Activated effector memory CD4-positive, alpha-beta T cell treated with anti-CD3 and anti-CD28 coated beads, Interleukin-2, amount 50 U/mL, for 16 hours (primary cell): ENCODE results near the gene NRG2.

Source experiments
- DNase-seq: peaks from one replicate; pipeline ENCODE4 v3.0.0-alpha.2; 2020

Gene NRG2

DNA sequence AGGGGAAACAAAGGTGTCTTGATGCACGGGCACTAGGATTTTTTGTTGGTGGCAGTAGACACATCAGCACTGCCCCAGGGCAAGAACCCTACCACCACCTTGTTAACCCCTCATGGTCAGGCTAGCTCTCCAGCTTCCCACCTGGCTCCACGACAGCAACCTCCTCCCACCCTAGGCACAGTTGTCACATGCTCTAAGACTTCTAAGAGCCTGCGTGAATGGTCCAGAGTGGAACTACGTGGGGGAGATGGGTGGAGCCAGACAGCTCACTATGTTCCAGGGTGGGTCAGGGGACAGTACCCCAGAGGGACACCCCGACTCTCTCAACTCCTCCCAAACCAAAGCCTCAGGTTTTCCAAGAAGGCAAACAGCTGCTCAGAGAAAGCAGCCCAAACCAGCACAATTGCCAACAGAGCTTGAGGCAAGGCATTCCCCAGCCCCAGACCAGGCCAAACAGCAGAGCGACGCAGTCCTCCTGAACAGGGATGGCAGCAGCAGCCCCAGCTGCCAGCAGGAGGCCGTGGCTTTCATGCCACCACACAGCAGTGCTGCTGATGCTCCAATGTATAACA lies 78.0 kb downstream of the NRG2 start:
- no peak for DNase-seq

DNA sequence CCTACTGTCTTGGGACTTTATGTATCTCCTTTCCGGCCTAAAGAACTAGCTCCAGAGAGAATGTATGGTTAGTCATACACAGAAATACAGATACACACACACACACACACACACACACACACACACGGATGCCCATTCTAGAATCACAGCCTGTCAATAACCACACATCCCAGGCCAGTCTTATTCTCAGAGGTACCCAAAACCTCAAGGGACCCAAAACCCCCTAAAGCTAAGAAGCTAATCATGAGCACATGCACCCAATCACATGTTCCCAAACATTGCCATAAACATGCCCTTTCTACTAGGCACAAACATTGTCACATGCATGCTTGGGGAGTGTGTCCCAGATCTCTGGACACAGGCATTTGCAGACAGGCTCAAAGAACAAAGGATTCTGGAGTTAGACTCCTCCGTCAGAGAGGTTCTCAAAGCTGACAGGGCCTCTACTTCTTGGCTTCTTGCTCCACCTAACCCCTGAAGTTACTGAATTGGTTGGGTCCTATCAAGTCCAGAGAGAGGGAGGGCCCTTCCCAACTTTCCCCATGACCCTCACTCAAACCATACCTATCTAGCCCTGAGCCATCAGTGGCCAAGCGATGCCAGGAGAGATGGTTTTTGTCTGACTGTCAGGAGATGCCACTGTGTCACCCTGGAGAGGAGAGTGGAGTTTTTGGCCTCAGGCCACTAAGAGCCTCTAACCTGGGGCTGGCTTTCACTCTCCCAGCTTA lies 78.7 kb downstream of the NRG2 start:
- DNase-seq: no peak

DNA sequence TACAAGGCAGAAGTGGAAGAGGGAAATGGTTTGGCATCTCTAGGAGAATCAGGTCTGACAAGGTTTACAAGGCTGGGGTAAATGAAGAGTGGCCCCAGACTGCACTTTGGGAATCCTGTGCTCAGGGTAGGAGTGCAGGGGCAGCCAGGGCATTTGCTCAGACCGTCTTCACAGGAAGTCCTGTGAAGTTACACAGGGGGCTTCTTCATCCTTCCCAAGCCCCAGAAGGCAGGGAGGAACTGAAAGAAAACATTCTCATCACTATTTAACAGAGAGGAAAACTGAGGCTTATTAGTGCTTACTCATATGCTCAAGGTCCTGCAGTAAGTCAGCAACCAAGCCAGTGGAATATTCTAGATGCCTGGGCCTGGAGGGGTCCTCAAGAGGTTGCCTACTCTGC lies 80.7 kb downstream of the NRG2 start:
- no peak for DNase-seq

DNA sequence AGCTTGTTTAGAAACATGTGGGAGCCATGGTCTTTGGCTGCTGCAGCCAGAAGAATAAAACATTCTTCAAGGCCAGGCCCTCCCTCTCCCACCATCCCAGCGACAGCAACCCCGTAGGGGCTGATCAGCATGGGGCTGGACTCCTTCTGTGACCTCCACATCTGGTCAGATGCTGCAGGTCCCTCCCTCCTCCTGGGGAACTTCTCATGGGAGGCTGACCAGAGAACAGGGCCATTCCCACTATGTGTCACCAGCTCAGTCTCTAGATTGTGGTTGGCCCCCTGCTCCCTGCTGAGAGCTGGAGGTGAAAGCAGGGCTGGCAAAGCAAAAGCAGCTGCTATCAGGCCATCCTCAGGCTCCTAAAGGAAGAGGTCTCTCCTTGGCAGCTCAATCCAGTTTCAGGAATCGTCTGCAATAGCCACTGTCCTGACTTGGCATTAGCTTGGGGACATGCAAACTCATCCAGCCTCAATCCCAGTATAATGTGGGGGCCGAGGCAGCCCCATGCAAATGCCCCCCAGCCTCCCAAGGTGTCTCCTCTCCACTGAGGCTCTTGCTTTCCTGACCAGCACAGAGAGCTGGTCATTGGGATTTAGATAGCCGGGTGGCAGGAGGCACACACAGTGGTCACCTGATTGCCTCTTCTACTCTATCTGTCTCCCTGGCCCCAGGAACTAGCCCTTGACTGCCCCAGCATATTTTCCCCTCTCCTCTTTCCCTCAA lies 81.5 kb downstream of the NRG2 start:
- no peak for DNase-seq

DNA sequence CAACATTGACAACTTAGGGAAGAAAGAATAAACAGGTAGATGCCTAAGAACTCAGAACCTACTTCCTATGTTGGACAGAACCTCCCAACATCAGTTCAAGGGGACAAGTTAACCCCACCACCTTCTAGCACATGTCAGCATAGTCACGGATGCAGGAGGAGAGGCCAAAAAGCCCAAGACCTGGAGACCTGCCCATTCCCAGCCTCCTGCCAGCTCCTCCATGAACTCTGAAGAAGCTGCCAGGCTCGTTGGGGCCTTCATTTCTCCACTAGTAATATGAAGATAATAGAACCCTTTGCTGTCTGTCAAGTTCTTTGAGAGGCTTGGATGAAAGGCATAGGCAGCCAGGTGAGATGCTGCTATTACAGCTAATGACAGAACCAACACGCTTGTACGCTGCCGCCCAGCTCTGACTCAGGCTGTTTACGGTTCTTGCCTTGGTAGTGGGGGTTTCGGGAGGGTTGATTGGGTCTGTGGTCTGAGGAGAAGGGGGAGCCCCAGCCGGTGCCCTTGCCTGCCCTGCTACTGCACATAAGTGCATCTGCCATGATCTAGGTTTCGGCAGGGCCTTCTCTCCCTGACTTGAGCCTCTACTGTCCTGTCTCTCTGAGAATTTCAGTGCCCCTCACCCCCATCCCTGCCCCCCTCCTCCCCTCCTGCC lies 82.2 kb downstream of the NRG2 start:
- DNase-seq: no peak

DNA sequence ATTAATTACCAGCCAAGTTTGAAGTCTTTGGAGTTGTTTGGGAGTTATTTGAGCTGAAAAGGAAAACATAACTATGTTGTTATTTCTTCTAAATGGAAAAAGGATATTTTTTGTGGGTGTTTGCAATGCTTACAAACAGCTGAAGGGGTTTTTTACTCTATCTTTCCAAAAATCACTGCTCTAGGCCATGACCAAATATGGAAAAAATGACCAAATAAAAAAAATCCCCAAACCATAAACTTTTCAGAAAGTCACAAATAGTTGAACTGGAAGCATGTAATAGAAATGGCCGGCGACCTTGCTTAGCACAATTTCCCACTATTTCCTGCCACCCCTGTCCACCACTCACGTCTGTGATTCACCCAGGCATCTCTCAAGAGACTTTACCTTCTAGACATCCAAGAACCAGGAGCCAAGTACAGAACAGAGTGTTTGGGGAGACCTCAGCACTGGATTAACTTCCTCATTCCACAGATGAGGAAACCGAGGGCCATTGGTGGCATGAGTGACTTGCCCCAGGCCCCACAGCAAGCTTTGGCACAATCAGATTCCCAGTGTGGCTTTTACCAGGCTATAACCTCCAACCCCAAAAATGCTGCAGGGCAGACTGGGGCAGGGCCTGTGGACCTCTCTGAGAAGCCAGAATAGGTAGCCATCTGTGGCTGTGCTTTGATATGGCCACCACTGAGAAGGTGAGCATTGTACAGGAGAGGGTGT lies 84.5 kb downstream of the NRG2 start:
- DNase-seq: no peak

- no peak for DNase-seq
Observed at GRCh38 chr5:139956342-139956741, 86.8 kb downstream of the NRG2 start.

DNA sequence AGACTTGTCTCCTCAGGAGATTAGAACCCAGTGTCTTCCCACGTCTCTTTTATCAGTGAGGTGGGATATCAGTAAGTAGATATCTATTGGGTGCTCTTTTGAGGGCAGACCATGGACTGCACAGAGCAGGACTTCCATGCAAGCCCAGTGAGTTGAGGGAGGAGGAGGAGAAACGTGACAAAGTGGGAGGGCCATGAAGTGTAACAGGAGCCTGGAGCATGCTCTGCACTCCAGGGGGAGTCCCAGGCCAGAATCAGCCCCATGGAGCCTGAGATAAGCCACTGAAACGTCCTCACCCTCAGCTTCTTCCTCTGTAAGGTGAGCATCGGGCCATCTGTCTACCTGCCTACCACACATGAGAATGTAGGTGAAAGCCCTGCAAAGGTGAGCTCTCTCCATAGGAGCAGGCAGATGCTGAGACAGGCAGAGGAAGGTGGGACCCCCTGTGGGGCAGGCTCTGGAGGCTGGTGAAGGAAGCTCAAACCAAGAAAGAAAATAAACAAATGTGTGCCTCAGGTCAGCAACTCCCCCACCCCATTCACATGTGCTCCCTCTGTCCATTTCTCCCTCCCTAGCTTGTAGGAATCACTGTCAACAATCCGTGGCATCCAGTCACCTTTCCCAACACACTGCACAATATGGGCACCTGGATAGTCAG lies 87.4 kb downstream of the NRG2 start:
- DNase-seq: no peak

- DNase-seq: no peak
Observed at GRCh38 chr5:139955053-139955605, 88.0 kb downstream of the NRG2 start.

- DNase-seq: no peak
Observed at GRCh38 chr5:139954462-139954861, 88.6 kb downstream of the NRG2 start.

DNA sequence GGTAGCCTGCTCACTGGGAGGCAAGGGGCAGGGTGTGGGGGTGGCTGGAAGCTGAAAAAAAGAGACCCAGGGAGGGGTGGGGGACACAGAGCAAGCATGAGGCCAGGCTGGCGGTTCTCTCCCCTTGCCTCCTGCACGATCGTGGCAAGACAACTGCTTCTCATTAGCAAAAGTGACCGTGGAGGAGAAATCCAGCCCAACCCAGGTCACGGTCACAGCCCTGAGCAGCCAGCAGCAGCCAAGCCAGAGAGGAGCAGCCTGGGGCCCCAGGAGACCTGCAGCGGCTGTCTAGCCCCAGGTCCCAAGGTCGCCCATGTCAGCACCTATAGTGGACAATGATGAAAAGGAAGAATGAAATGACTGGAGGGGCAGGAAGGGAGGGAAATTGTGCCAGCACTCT lies 89.1 kb downstream of the NRG2 start:
- no peak for DNase-seq

GRCh38 chr5:139952574-139952973 lies 90.5 kb downstream of the NRG2 start:
- DNase-seq: no peak

GRCh38 chr5:139951983-139952382 lies 91.1 kb downstream of the NRG2 start:
- DNase-seq: no peak

GRCh38 chr5:139951296-139951924 lies 91.7 kb downstream of the NRG2 start:
- DNase-seq: no peak

DNA sequence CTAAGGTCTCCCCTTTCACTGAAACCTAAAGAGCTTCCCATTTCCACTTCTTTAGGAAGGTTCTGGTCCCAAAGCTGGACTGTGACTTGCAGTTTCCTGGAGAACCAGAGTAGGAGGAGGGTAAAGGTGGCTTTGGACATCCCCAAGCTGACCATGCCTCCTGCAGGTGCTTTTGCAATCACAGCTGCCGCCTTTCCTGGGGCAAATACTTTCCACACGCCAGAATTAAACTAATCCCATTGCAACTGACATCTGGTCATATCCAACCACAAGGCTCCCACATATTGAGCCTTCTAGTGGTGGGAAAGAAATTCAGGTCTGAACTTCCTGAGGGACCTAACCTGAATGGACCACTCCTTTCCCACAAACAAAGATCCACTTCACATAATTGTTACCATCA lies 92.7 kb downstream of the NRG2 start:
- no peak for DNase-seq

DNA sequence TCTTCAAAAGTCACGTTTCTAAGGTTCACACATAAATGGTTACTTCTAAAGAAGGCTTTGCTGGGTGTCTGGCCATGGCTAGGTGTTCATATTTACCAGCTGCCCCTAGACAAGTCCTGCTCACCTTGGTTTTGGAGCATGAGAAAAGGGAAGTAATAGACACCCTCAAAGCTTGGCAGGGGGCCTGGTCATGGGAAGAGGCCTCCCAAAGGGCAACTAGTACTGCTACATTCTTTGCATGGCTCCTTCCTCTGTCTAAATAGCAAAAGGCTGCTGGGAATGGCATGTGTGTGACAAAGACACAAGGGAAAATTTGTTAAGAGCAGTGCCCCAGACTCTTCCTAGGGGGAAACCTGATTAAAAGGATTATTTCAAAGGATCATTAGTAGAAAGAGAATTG lies 93.4 kb downstream of the NRG2 start:
- DNase-seq: no peak

DNA sequence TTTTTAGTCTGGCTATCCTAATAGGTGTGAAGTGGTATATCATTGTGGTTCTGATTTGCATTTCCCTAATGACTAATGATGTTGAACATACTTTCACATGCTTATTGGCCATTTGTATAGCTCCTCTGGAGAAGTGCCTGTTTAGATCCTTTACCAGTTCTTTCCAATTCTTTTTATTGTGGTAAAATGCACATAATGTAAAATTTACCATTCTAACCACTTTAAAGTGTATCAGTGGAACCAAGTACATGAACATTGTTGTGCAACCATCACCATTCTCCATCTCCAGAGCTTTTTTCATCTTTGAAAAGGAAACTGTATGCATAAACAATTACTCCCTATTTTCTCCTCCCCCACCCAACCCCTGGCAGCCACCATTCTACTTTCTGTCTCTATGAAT lies 95.4 kb downstream of the NRG2 start:
- DNase-seq: no peak

DNA sequence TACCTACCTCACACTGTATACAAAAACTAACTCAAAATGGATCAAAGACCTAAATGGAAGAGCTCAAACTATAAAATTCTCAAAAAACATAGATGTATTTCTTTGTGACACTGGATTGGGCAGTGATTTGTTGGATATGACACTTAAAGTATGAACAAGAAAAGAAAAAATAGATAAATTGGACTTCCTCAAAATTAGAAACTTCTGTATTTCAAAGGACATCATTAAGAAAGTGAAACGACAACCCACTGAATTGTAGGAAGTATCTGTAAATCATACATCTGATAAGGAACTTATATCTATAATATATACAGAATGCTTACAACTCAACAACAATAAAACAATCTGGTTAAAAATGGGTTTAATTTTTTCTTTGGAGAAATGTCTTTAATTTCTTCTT lies 96.7 kb downstream of the NRG2 start:
- no peak for DNase-seq

- no peak for DNase-seq
Observed at GRCh38 chr5:139946006-139946405, 97.1 kb downstream of the NRG2 start.

GRCh38 chr5:139942243-139942642 lies 100.9 kb downstream of the NRG2 start:
- DNase-seq: no peak

GRCh38 chr5:139930406-139930805 lies 112.7 kb downstream of the NRG2 start:
- DNase-seq: no peak
